WTC11 (cell line): Measurements from ENCODE around the gene TUNAR. TPM values are rescaled to one million over a fixed set of nuclear protein-coding genes. Genes with fewer than 3 reads are reported as not detected.
A peak's percentile ranks its signal among the peaks of the same experiment; 100 is the strongest.

ENCODE experiments used
- ATAC-seq: fragments of 200-7000 bp; cut with Tn5 transposase; 2 replicates; pipeline ENCODE4 v1.10.0; 2021; ENCODE audit warnings: mild to moderate bottlenecking, moderate library complexity
- CTCF ChIA-PET: fragments of 300-600 bp; sonication (Branson Sonifier 250); formaldehyde crosslinking; loops from one replicate; lab custom pipeline; 2021; ENCODE audit warnings: antibody characterized with exemption; lab: Charles Lee
- POLR2A ChIA-PET: fragments of 350-600 bp; sonication (Branson Sonifier 250); formaldehyde crosslinking; loops from one replicate; lab custom pipeline; 2021; ENCODE audit warnings: antibody characterized with exemption; lab: Charles Lee
- DNase-seq: peaks from one replicate; pipeline ENCODE4 v3.0.0; 2021; ENCODE audit warnings: low spot score
- H3K27ac Mint-ChIP-seq: 2 replicates; pipeline ENCODE4 v1.8.0; 2021; ENCODE audit warnings: mixed read lengths
- H3K27me3 Mint-ChIP-seq: 2 replicates; pipeline ENCODE4 v1.8.0; 2021; ENCODE audit warnings: low read depth, mild to moderate bottlenecking, moderate library complexity, mixed read lengths
- H3K36me3 Mint-ChIP-seq: 2 replicates; pipeline ENCODE4 v1.8.0; 2021; ENCODE audit warnings: mixed read lengths
- H3K4me1 Mint-ChIP-seq: 2 replicates; pipeline ENCODE4 v1.8.0; 2022; ENCODE audit warnings: mixed read lengths
- H3K4me3 Mint-ChIP-seq: 2 replicates; pipeline ENCODE4 v1.8.0; 2021; ENCODE audit warnings: mild to moderate bottlenecking, moderate library complexity, mixed read lengths
- H3K9me3 Mint-ChIP-seq: 2 replicates; pipeline ENCODE4 v1.8.0; 2021; ENCODE audit warnings: mixed read lengths
- CBFB ChIP-seq: sonication (generic); formaldehyde crosslinking; IDR thresholded peaks from 2 replicates; pipeline ENCODE4 v1.8.1; 2022; ENCODE audit warnings: mild to moderate bottlenecking, low read depth, missing genetic modification reagents
- CREM ChIP-seq: sonication (generic); formaldehyde crosslinking; IDR thresholded peaks from 2 replicates; pipeline ENCODE4 v1.8.1; 2022; ENCODE audit warnings: mild to moderate bottlenecking, missing genetic modification reagents, moderate library complexity
- FOXJ3 ChIP-seq: sonication (generic); formaldehyde crosslinking; IDR thresholded peaks from 2 replicates; pipeline ENCODE4 v1.9.0; 2021; ENCODE audit warnings: missing genetic modification reagents, mild to moderate bottlenecking, borderline replicate concordance
- FOXK1 ChIP-seq: sonication (generic); formaldehyde crosslinking; IDR thresholded peaks from 2 replicates; pipeline ENCODE4 v1.8.0; 2022; ENCODE audit warnings: mild to moderate bottlenecking, moderate library complexity, missing genetic modification reagents
- GRHL2 ChIP-seq: fragments of 250-450 bp; sonication (Bioruptor Pico); IDR thresholded peaks from 2 replicates; pipeline ENCODE4 v1.8.0; 2022; ENCODE audit warnings: mild to moderate bottlenecking, moderate library complexity; ENCODE audit not compliant: insufficient replicate concordance, severe bottlenecking
- JAZF1 ChIP-seq: fragments of 250-450 bp; sonication (Bioruptor Pico); IDR thresholded peaks from 2 replicates; pipeline ENCODE4 v1.9.0; 2021; ENCODE audit warnings: moderate library complexity, mild to moderate bottlenecking, inconsistent platforms
- NFATC4 ChIP-seq: fragments of 250-450 bp; sonication (Bioruptor Pico); IDR thresholded peaks from 2 replicates; pipeline ENCODE4 v1.9.0; 2021; ENCODE audit warnings: mild to moderate bottlenecking
- NR2C2 ChIP-seq: sonication (generic); formaldehyde crosslinking; IDR thresholded peaks from 2 replicates; pipeline ENCODE4 v1.8.0; 2022; ENCODE audit warnings: mild to moderate bottlenecking, missing genetic modification reagents
- OVOL2 ChIP-seq: fragments of 250-450 bp; sonication (Bioruptor Pico); IDR thresholded peaks from 2 replicates; pipeline ENCODE4 v1.9.0; 2021; ENCODE audit warnings: mild to moderate bottlenecking, borderline replicate concordance
- SMAD3 ChIP-seq: sonication (generic); formaldehyde crosslinking; IDR thresholded peaks from 2 replicates; pipeline ENCODE4 v1.8.0; 2022; ENCODE audit warnings: missing genetic modification reagents, mild to moderate bottlenecking, borderline replicate concordance
- SOX15 ChIP-seq: fragments of 250-450 bp; sonication (Bioruptor Pico); IDR thresholded peaks from 2 replicates; pipeline ENCODE4 v1.9.0; 2021; ENCODE audit warnings: mild to moderate bottlenecking
- SP1 ChIP-seq: sonication (generic); formaldehyde crosslinking; conservative IDR thresholded peaks from 2 replicates; pipeline ENCODE4 v1.8.1; 2022; ENCODE audit warnings: missing genetic modification reagents
- TCF7 ChIP-seq: sonication (generic); formaldehyde crosslinking; IDR thresholded peaks from 2 replicates; pipeline ENCODE4 v1.8.0; 2022; ENCODE audit warnings: mild to moderate bottlenecking, low read depth, missing genetic modification reagents, moderate library complexity
- ZNF396 ChIP-seq: fragments of 250-450 bp; sonication (Bioruptor Pico); IDR thresholded peaks from 2 replicates; pipeline ENCODE4 v1.8.0; 2021; ENCODE audit warnings: mild to moderate bottlenecking, moderate library complexity, borderline replicate concordance
- ZNF423 ChIP-seq: fragments of 250-450 bp; sonication (Bioruptor Pico); IDR thresholded peaks from 2 replicates; pipeline ENCODE4 v2.1.2; 2022; ENCODE audit warnings: mild to moderate bottlenecking, moderate library complexity
- total RNA-seq: library from RNA; stranded (reverse); gene quantifications from 3 replicates; pipeline ENCODE4 v1.2.3, GENCODE V29; 2021
- TF ChIP-seq, protein P1 (sequence below): sonication (generic); formaldehyde crosslinking; IDR thresholded peaks from 2 replicates; pipeline ENCODE4 v1.8.0; 2022; ENCODE audit warnings: missing genetic modification reagents
- TF ChIP-seq, protein P2 (sequence below): sonication (generic); formaldehyde crosslinking; IDR thresholded peaks from 2 replicates; pipeline ENCODE4 v1.8.0; 2022; ENCODE audit warnings: mild to moderate bottlenecking, missing genetic modification reagents
- TF ChIP-seq, protein P3 (sequence below): sonication (generic); formaldehyde crosslinking; IDR thresholded peaks from 2 replicates; pipeline ENCODE4 v1.8.1; 2022; ENCODE audit warnings: missing genetic modification reagents, borderline replicate concordance
- TF ChIP-seq, protein P4 (sequence below): sonication (generic); formaldehyde crosslinking; IDR thresholded peaks from 2 replicates; pipeline ENCODE4 v1.8.0; 2023; ENCODE audit warnings: mild to moderate bottlenecking, missing genetic modification reagents
- TF ChIP-seq, protein P5 (sequence below): sonication (generic); formaldehyde crosslinking; IDR thresholded peaks from 2 replicates; pipeline ENCODE4 v1.8.1; 2023; ENCODE audit warnings: mild to moderate bottlenecking, moderate library complexity, missing genetic modification reagents
- TF ChIP-seq, protein P6 (sequence below): sonication (generic); formaldehyde crosslinking; IDR thresholded peaks from 2 replicates; pipeline ENCODE4 v1.8.0; 2022; ENCODE audit warnings: mild to moderate bottlenecking, missing genetic modification reagents
- TF ChIP-seq, protein P7 (sequence below): sonication (generic); formaldehyde crosslinking; IDR thresholded peaks from 2 replicates; pipeline ENCODE4 v1.8.1; 2023; ENCODE audit warnings: mild to moderate bottlenecking, missing genetic modification reagents, moderate library complexity
- TF ChIP-seq, protein P8 (sequence below): sonication (generic); formaldehyde crosslinking; IDR thresholded peaks from 2 replicates; pipeline ENCODE4 v1.8.1; 2022; ENCODE audit warnings: mild to moderate bottlenecking, moderate library complexity, missing genetic modification reagents
- TF ChIP-seq, protein P9 (sequence below): sonication (generic); formaldehyde crosslinking; IDR thresholded peaks from 2 replicates; pipeline ENCODE4 v1.8.0; 2023; ENCODE audit warnings: missing genetic modification reagents

TUNAR gene
- total RNA-seq, 1 experiment from 2014 or later, result 36.3 TPM

DNA sequence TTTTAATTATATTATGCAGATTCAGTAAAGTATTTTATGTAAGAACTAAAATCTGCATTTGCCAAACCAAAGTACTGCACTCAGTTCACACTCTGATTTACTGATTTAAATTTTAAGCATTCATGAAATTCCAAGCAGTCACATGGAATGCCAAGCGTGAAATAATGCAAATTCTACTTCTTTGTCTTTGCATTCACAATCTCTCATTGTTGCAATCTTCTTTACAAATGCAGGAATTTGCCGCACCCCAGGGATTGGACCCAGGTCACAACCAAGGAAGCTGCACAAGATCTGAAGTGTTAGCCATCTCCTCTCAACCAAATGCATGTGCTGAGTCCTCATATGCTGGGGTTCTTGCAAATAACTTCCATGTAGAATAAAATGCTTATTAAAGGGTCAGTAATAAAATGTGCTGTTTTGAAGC lies 71.9 kb downstream of the TUNAR start:
- H3K9me3 Mint-ChIP-seq, result peaks cover 12% of the 10 kb centered on the region
- H3K27me3 Mint-ChIP-seq, result no peaks in the 10 kb centered on the region
- DNase-seq (peak; percentile 75), ATAC-seq (peak; percentile 83)
- peaks cover 13% of the 10 kb centered on the region for H3K36me3 Mint-ChIP-seq
- ChIA-PET CTCF (interaction anchor here (0.9 to 2.8 kb wide), 6 partner anchors 8 to 174 kb away, joined by 3 to 20 read pairs (median 5); partner anchors contain the start of gene TUNAR), POLR2A (no interaction called here)
- peak overlapping the region; percentile 98 for H3K27ac Mint-ChIP-seq
- H3K4me1 Mint-ChIP-seq, result peaks cover 76% of the 10 kb centered on the region
- peak overlapping the region; percentile 19 for H3K4me3 Mint-ChIP-seq
- TF ChIP-seq, protein P1, sequence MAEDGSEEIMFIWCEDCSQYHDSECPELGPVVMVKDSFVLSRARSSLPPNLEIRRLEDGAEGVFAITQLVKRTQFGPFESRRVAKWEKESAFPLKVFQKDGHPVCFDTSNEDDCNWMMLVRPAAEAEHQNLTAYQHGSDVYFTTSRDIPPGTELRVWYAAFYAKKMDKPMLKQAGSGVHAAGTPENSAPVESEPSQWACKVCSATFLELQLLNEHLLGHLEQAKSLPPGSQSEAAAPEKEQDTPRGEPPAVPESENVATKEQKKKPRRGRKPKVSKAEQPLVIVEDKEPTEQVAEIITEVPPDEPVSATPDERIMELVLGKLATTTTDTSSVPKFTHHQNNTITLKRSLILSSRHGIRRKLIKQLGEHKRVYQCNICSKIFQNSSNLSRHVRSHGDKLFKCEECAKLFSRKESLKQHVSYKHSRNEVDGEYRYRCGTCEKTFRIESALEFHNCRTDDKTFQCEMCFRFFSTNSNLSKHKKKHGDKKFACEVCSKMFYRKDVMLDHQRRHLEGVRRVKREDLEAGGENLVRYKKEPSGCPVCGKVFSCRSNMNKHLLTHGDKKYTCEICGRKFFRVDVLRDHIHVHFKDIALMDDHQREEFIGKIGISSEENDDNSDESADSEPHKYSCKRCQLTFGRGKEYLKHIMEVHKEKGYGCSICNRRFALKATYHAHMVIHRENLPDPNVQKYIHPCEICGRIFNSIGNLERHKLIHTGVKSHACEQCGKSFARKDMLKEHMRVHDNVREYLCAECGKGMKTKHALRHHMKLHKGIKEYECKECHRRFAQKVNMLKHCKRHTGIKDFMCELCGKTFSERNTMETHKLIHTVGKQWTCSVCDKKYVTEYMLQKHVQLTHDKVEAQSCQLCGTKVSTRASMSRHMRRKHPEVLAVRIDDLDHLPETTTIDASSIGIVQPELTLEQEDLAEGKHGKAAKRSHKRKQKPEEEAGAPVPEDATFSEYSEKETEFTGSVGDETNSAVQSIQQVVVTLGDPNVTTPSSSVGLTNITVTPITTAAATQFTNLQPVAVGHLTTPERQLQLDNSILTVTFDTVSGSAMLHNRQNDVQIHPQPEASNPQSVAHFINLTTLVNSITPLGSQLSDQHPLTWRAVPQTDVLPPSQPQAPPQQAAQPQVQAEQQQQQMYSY (CRISPR knock-in tag), result no peak
- TF ChIP-seq NFATC4 (CRISPR knock-in tag) (no peak), SOX15 (CRISPR knock-in tag) (no peak), SMAD3 (no peak), FOXJ3 (CRISPR knock-in tag) (no peak), CBFB (CRISPR knock-in tag) (no peak), NR2C2 (no peak), ZNF423 (CRISPR knock-in tag) (no peak; the same call in 1 of the 2 replicates), GRHL2 (CRISPR knock-in tag) (no peak), ZNF396 (no peak), FOXK1 (CRISPR knock-in tag) (peak; percentile 59; the same call in 1 of the 2 replicates), TCF7 (CRISPR knock-in tag) (no peak), JAZF1 (CRISPR knock-in tag) (no peak), CREM (CRISPR knock-in tag) (peak; percentile 48; the same call in 1 of the 2 replicates), SP1 (CRISPR knock-in tag) (peak; percentile 46; the same call in 1 of the 2 replicates), OVOL2 (CRISPR knock-in tag) (no peak)
- TF ChIP-seq, protein P2, sequence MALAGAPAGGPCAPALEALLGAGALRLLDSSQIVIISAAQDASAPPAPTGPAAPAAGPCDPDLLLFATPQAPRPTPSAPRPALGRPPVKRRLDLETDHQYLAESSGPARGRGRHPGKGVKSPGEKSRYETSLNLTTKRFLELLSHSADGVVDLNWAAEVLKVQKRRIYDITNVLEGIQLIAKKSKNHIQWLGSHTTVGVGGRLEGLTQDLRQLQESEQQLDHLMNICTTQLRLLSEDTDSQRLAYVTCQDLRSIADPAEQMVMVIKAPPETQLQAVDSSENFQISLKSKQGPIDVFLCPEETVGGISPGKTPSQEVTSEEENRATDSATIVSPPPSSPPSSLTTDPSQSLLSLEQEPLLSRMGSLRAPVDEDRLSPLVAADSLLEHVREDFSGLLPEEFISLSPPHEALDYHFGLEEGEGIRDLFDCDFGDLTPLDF (CRISPR knock-in tag), result no peak
- TF ChIP-seq, protein P3, sequence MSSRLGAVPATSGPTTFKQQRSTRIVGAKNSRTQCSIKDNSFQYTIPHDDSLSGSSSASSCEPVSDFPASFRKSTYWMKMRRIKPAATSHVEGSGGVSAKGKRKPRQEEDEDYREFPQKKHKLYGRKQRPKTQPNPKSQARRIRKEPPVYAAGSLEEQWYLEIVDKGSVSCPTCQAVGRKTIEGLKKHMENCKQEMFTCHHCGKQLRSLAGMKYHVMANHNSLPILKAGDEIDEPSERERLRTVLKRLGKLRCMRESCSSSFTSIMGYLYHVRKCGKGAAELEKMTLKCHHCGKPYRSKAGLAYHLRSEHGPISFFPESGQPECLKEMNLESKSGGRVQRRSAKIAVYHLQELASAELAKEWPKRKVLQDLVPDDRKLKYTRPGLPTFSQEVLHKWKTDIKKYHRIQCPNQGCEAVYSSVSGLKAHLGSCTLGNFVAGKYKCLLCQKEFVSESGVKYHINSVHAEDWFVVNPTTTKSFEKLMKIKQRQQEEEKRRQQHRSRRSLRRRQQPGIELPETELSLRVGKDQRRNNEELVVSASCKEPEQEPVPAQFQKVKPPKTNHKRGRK, result no peak
- TF ChIP-seq, protein P4, sequence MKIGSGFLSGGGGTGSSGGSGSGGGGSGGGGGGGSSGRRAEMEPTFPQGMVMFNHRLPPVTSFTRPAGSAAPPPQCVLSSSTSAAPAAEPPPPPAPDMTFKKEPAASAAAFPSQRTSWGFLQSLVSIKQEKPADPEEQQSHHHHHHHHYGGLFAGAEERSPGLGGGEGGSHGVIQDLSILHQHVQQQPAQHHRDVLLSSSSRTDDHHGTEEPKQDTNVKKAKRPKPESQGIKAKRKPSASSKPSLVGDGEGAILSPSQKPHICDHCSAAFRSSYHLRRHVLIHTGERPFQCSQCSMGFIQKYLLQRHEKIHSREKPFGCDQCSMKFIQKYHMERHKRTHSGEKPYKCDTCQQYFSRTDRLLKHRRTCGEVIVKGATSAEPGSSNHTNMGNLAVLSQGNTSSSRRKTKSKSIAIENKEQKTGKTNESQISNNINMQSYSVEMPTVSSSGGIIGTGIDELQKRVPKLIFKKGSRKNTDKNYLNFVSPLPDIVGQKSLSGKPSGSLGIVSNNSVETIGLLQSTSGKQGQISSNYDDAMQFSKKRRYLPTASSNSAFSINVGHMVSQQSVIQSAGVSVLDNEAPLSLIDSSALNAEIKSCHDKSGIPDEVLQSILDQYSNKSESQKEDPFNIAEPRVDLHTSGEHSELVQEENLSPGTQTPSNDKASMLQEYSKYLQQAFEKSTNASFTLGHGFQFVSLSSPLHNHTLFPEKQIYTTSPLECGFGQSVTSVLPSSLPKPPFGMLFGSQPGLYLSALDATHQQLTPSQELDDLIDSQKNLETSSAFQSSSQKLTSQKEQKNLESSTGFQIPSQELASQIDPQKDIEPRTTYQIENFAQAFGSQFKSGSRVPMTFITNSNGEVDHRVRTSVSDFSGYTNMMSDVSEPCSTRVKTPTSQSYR (CRISPR knock-in tag), result no peak
- TF ChIP-seq, protein P5, sequence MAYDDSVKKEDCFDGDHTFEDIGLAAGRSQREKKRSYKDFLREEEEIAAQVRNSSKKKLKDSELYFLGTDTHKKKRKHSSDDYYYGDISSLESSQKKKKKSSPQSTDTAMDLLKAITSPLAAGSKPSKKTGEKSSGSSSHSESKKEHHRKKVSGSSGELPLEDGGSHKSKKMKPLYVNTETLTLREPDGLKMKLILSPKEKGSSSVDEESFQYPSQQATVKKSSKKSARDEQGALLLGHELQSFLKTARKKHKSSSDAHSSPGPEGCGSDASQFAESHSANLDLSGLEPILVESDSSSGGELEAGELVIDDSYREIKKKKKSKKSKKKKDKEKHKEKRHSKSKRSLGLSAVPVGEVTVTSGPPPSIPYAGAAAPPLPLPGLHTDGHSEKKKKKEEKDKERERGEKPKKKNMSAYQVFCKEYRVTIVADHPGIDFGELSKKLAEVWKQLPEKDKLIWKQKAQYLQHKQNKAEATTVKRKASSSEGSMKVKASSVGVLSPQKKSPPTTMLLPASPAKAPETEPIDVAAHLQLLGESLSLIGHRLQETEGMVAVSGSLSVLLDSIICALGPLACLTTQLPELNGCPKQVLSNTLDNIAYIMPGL (CRISPR knock-in tag), result no peak
- TF ChIP-seq, protein P6, sequence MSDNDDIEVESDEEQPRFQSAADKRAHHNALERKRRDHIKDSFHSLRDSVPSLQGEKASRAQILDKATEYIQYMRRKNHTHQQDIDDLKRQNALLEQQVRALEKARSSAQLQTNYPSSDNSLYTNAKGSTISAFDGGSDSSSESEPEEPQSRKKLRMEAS (CRISPR knock-in tag), result peak; percentile 65
- TF ChIP-seq, protein P7, sequence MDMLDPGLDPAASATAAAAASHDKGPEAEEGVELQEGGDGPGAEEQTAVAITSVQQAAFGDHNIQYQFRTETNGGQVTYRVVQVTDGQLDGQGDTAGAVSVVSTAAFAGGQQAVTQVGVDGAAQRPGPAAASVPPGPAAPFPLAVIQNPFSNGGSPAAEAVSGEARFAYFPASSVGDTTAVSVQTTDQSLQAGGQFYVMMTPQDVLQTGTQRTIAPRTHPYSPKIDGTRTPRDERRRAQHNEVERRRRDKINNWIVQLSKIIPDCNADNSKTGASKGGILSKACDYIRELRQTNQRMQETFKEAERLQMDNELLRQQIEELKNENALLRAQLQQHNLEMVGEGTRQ (CRISPR knock-in tag), result peak; percentile 38; the same call in 1 of the 2 replicates
- TF ChIP-seq, protein P8, sequence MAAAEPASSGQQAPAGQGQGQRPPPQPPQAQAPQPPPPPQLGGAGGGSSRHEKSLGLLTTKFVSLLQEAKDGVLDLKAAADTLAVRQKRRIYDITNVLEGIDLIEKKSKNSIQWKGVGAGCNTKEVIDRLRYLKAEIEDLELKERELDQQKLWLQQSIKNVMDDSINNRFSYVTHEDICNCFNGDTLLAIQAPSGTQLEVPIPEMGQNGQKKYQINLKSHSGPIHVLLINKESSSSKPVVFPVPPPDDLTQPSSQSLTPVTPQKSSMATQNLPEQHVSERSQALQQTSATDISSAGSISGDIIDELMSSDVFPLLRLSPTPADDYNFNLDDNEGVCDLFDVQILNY (CRISPR knock-in tag), result 0 out of 2 replicates have a peak, but pooled peaks have one; percentile 37
- TF ChIP-seq, protein P9, sequence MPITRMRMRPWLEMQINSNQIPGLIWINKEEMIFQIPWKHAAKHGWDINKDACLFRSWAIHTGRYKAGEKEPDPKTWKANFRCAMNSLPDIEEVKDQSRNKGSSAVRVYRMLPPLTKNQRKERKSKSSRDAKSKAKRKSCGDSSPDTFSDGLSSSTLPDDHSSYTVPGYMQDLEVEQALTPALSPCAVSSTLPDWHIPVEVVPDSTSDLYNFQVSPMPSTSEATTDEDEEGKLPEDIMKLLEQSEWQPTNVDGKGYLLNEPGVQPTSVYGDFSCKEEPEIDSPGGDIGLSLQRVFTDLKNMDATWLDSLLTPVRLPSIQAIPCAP (CRISPR knock-in tag), result no peak
